ENCODE measurements around the gene ADAMTS14. TPM values are rescaled to one million over a fixed set of nuclear protein-coding genes. Genes with fewer than 3 reads are reported as not detected.

The ADAMTS14 gene
- total RNA-seq, 1 donor: 0.86 TPM

DNA sequence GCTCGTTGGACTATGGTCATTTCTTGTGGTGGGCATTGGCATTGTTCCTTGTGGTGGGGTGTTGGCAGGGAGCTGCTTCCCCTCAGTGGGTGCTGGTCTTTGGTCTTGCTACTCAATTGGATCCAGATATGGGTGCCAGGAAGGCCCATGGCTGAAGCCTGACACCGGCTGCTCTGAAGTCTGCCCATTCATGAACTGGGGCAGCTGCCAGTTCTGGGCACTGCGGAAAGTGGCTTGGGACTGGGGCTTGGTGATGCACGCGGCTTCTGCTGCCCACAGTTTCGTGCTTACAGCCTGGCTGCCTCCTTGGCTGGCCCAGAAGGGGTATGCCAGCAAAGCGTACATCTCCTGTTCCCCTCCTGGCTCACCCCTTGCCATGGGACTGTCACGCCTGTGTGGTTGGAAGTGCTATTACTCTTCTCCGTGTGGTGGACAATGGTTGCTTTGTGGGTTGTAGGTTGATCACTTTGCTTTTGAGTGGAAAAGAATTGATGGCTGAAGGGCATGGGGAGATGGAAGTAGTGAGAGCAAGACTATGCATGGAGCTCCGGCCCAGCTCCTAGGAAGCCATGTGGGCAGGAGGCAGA is 54.7 kb downstream of the ADAMTS14 start:
- no peak for DNase-seq (ENCODE audit: low read depth)
- H3K4me3 ChIP-seq (ENCODE audit: low read depth, low read length): no peak overlapping the region
- TF ChIP-seq, protein P1, sequence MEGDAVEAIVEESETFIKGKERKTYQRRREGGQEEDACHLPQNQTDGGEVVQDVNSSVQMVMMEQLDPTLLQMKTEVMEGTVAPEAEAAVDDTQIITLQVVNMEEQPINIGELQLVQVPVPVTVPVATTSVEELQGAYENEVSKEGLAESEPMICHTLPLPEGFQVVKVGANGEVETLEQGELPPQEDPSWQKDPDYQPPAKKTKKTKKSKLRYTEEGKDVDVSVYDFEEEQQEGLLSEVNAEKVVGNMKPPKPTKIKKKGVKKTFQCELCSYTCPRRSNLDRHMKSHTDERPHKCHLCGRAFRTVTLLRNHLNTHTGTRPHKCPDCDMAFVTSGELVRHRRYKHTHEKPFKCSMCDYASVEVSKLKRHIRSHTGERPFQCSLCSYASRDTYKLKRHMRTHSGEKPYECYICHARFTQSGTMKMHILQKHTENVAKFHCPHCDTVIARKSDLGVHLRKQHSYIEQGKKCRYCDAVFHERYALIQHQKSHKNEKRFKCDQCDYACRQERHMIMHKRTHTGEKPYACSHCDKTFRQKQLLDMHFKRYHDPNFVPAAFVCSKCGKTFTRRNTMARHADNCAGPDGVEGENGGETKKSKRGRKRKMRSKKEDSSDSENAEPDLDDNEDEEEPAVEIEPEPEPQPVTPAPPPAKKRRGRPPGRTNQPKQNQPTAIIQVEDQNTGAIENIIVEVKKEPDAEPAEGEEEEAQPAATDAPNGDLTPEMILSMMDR (IDR thresholded peaks at IDR 0.05; ENCODE audit: insufficient read depth, low read depth, low read length): no peak

DNA sequence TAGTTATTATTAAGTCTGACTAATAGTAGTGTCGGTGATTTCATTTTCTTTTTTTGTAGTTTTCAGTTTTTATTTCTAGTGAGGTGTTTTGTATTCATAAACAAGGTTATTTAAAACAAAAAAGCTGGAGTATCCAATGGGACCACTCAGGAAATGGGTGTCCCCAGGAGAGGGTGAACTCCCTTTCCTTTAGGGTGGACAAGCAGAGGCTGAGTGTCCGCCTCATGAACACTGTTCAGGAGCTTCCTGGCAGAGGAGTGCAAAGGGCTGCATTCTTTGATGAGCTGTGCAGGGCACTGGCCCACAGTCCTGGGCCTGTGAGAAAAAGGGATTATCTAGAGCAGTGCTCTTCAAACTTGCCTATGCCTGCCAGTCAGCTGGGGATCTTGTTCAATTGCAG is 56.0 kb downstream of the ADAMTS14 start:
- TF ChIP-seq, protein P1 (IDR thresholded peaks at IDR 0.05; ENCODE audit: insufficient read depth, low read depth, low read length): no peak
- no peak overlapping the region for H3K4me3 ChIP-seq (ENCODE audit: low read depth, low read length)
- no peak for DNase-seq (ENCODE audit: low read depth)

GRCh38 chr10:70729763-70730357 is 57.6 kb downstream of the ADAMTS14 start:
- peak; percentile 45 for DNase-seq (ENCODE audit: low read depth)
- TF ChIP-seq, protein P1 (IDR thresholded peaks at IDR 0.05; ENCODE audit: insufficient read depth, low read depth, low read length): no peak
- H3K4me3 ChIP-seq (ENCODE audit: low read depth, low read length): no peak overlapping the region

DNA sequence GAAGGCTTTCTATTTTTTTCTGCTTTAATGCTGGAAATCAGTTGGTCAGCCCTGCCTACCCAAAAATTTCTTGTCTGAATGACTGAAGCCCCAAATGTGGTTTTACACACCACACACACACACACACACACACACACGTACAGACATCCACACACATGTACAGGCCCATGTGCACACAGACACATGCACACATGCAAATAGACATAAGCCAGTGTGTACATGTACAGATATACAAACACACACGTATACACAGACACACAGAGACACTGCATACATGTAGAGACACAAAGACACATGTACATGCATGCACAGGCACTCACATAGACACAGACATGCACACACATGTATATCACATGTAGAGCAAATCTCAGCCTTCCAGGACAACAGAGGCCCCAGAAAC is 58.6 kb downstream of the ADAMTS14 start:
- no peak for DNase-seq (ENCODE audit: low read depth)
- no peak overlapping the region for H3K4me3 ChIP-seq (ENCODE audit: low read depth, low read length)
- TF ChIP-seq, protein P1 (IDR thresholded peaks at IDR 0.05; ENCODE audit: insufficient read depth, low read depth, low read length): no peak

DNA sequence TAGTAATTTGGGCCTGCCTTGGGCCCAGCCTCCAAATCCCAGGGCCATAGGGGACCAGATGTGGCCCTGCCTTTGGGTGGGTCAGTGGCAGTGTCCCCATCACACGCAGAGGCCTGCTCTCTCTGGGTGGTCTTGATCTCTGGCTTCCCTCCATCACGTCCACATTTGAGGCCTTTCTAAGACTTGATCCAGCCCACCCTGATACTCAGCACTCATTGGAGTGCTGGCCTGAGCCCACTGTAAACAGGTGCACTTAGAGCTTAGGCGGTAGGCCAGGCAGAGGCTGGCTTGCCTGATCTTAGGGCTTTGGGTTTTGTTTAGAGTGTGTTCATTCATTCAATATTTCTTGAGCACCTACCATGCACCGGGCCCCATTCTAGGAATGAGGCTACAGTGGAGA is 60.3 kb downstream of the ADAMTS14 start:
- TF ChIP-seq, protein P1 (IDR thresholded peaks at IDR 0.05; ENCODE audit: insufficient read depth, low read depth, low read length): no peak
- no peak for DNase-seq (ENCODE audit: low read depth)
- no peak overlapping the region for H3K4me3 ChIP-seq (ENCODE audit: low read depth, low read length)

- TF ChIP-seq, protein P1 (IDR thresholded peaks at IDR 0.05; ENCODE audit: insufficient read depth, low read depth, low read length): no peak
- H3K4me3 ChIP-seq (ENCODE audit: low read depth, low read length): no peak overlapping the region
- DNase-seq (ENCODE audit: low read depth): peak; percentile 19
Observed at GRCh38 chr10:70733051-70733450, 60.7 kb downstream of the ADAMTS14 start.

GRCh38 chr10:70735161-70735560 is 62.9 kb downstream of the ADAMTS14 start:
- no peak for DNase-seq (ENCODE audit: low read depth)

More at GRCh38 chr10:70735161-70735560, 62.9 kb downstream of the ADAMTS14 start:
- no peak overlapping the region for H3K4me3 ChIP-seq (ENCODE audit: low read depth, low read length)
- TF ChIP-seq, protein P1 (IDR thresholded peaks at IDR 0.05; ENCODE audit: insufficient read depth, low read depth, low read length): no peak

Measured in fibroblast of villous mesenchyme (primary cell).